Measurements from ENCODE around the gene DYNLL2.

DYNLL2 gene

DNA sequence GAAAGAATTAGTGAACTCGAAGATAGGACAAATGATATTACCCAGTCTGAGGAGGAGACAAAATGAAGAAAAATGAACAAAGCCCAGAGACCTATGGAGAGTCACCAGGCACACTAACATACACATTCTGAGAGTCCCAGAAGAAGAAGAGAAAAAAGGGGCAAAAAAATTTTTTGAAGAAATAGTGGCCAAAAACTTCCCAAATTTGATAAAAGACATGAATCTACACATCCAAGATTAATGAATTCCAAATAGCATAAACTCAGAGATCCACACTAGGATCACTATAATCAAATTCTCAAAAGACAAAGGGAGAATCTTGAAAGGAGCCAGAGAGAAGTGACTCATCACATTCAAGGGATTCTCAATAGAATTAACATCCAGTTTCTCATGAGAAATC, 61.6 kb downstream of the DYNLL2 start:
- no peak for FAIRE-seq
- no peak for TF ChIP-seq POU2F2 (IDR thresholded peaks at IDR 0.05; ENCODE audit: low read depth, low read length)
- TF ChIP-seq POLR2AphosphoS5 (IDR thresholded peaks at IDR 0.05; ENCODE audit: low read depth, low read length) = no peak
- TF ChIP-seq PAX5 (IDR thresholded peaks at IDR 0.05; ENCODE audit: insufficient read depth, low read length, severe bottlenecking) = no peak
- TF ChIP-seq POLR2A (IDR thresholded peaks at IDR 0.05; ENCODE audit: low read depth, low read length) = no peak
- no peak for TF ChIP-seq SPI1 (IDR thresholded peaks at IDR 0.05; ENCODE audit: low read depth, low read length)
- no peak for DNase-seq (ENCODE audit: insufficient read length, low spot score)

Data from GM12891 (cell line).